CD8-positive, alpha-beta memory T cell (primary cell): ENCODE results near the gene ERICH6. TPM values are rescaled to one million over a fixed set of nuclear protein-coding genes. Genes with fewer than 3 reads are reported as not detected.
A peak's percentile ranks its signal among the peaks of the same experiment; 100 is the strongest.

Experiments used
- CTCF ChIA-PET: fragments of 350-600 bp; sonication (Branson Sonifier 250); formaldehyde crosslinking; loops from one replicate; lab custom pipeline; 2021; ENCODE audit warnings: antibody characterized with exemption; lab: Charles Lee
- POLR2A ChIA-PET: fragments of 350-600 bp; sonication (Branson Sonifier 250); formaldehyde crosslinking; loops from one replicate; lab custom pipeline; 2021; ENCODE audit warnings: antibody characterized with exemption; lab: Charles Lee
- DNase-seq, 5 donors: peaks; one replicate each; pipeline versions ENCODE4 v3.0.0 to v3.0.0-alpha.2; 2020 to 2022; ENCODE audit warnings: mixed read lengths in 1 of 5
- H3K27ac ChIP-seq: one replicate; pipeline ENCODE4 v1.7.0; 2013; ENCODE audit warnings: low read depth, mild to moderate bottlenecking, low read length, moderate library complexity
- H3K27me3 ChIP-seq: 2 replicates; pipeline ENCODE4 v1.7.0; 2013; ENCODE audit warnings: low read length, mild to moderate bottlenecking; ENCODE audit not compliant: insufficient read depth, poor library complexity, severe bottlenecking
- H3K36me3 ChIP-seq: 2 replicates; pipeline ENCODE4 v1.7.0; 2013; ENCODE audit warnings: mild to moderate bottlenecking, low read length, moderate library complexity; ENCODE audit not compliant: insufficient read depth
- H3K4me1 ChIP-seq: 2 replicates; pipeline ENCODE4 v1.7.0; 2013; ENCODE audit warnings: mild to moderate bottlenecking, low read length, moderate library complexity; ENCODE audit not compliant: insufficient read depth
- H3K4me3 ChIP-seq: 2 replicates; pipeline ENCODE4 v1.7.0; 2013; ENCODE audit warnings: mild to moderate bottlenecking, low read length
- H3K9me3 ChIP-seq: 2 replicates; pipeline ENCODE4 v1.7.0; 2013; ENCODE audit warnings: mild to moderate bottlenecking, low read length
- H3K27ac Mint-ChIP-seq, 8 donors: one replicate each; pipeline ENCODE4 v1.8.0; 2020 to 2021; ENCODE audit warnings: mixed read lengths in 8 of 8, mild to moderate bottlenecking in 6 of 8, inconsistent platforms in 3 of 8, moderate library complexity in 3 of 8
- H3K27me3 Mint-ChIP-seq, 2 donors: one replicate each; pipeline ENCODE4 v1.8.0; 2020 to 2021; ENCODE audit warnings: mixed read lengths in 2 of 2, mild to moderate bottlenecking in 1 of 2, moderate library complexity in 1 of 2
- H3K36me3 Mint-ChIP-seq, 3 donors: one replicate each; pipeline ENCODE4 v1.8.0; 2020 to 2021; ENCODE audit warnings: mixed read lengths in 3 of 3, inconsistent platforms in 1 of 3, mild to moderate bottlenecking in 1 of 3
- H3K4me1 Mint-ChIP-seq, 3 donors: one replicate each; pipeline ENCODE4 v1.8.0; 2020 to 2021; ENCODE audit warnings: mixed read lengths in 3 of 3, inconsistent platforms in 1 of 3, mild to moderate bottlenecking in 1 of 3
- H3K4me3 Mint-ChIP-seq, 7 donors: one replicate each; pipeline ENCODE4 v1.8.0; 2020 to 2021; ENCODE audit warnings: mixed read lengths in 7 of 7, mild to moderate bottlenecking in 6 of 7, moderate library complexity in 4 of 7, inconsistent platforms in 2 of 7
- H3K9me3 Mint-ChIP-seq, 5 donors: one replicate each; pipeline ENCODE4 v1.8.0; 2020 to 2022; ENCODE audit warnings: mixed read lengths in 5 of 5, mild to moderate bottlenecking in 3 of 5, moderate library complexity in 2 of 5, inconsistent platforms in 1 of 5
- polyA plus RNA-seq: library from polyadenylated mRNA; unstranded; fragments of 300-500 nt; fragmentation: Illumina TruSeq; gene quantifications from one replicate; pipeline ENCODE4 v1.2.3, GENCODE V29; 2021
- total RNA-seq, 2 experiments: library from RNA; stranded (reverse); gene quantifications; one replicate each; pipeline ENCODE4 v1.2.3, GENCODE V29; 2021

Gene ERICH6
- total and polyA plus RNA-seq, 3 experiments from 2014 or later: 0.39 TPM; not detected in 2

DNA sequence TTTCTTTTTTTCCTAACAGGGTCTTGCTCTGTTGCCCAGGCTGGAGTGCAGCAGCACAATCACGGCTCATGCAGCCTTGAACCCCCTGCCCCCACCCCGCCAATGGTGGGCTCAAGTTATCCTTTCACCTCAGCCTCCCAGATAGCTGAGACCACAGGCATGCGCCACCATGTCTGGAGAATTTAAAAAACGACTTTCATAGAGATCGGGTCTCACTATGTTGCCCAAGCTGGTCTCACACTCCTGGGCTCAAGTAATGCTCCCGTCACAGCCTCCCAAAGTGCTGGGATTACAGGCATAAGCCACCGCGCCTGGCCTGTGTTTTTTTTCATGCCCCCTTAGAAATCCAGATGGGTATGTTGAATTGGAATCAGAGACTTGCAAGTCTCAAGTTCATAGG, 40.3 kb downstream of the ERICH6 start:
- H3K36me3 ChIP-seq: no peaks in the 10 kb centered on the region
- H3K4me3 ChIP-seq: no peak overlapping the region
- H3K27ac ChIP-seq: no peak overlapping the region
- no peaks in the 10 kb centered on the region for H3K4me1 ChIP-seq
- POLR2A ChIA-PET: no interaction called here
- CTCF ChIA-PET: no interaction called here
- H3K27me3 ChIP-seq: no peaks in the 10 kb centered on the region
- Mint-ChIP-seq H3K4me1 (peaks cover 7 to 15% (median 14%) of the 10 kb centered on the region in 3 donors), H3K36me3 (no peaks in the 10 kb centered on the region), H3K27ac (peak overlapping the region in 1 of 8 donors; percentile 51), H3K4me3 (no peak overlapping the region), H3K9me3 (no peaks in the 10 kb centered on the region), H3K27me3 (peaks cover 9 to 15% of the 10 kb centered on the region in 2 donors)
- no peaks in the 10 kb centered on the region for H3K9me3 ChIP-seq
- DNase-seq: no peak

DNA sequence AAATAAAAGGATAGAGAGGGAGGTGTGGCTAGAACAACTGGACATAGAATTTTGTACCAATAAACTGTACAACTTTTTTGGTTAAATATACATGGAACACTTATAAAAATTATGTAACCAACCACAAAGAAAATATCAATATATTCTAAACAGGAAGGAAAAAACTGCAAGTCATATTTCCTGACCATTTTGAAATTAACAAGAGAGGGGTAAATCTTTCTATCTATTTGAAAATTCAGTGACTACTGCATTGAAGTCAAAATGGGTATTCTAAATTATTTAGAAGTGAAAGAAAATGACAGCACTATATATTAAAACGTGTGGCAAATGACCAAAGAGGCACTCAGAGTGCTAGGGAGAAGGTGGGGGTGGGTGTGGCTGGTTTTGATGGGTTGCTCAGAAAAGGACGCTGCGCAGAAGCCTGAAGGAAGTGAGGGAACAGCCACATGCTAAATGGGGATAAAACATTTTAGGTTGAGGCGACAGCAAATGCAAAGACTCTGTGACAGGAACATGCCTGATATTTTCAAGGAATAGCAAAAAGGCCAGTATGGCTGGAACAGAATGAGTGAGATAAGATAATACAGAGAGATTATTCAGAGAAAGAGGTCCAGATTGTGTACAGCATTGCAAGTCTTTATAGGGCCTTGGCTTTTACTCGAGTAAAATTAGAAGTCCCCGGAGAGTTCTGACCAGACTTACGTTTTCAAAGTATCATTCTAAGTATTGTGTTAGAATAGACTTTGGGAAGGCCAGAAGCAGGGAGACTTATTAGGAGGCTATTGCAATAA, 41.1 kb downstream of the ERICH6 start:
- CTCF ChIA-PET: no interaction called here
- H3K4me3 Mint-ChIP-seq: no peak overlapping the region
- no peaks in the 10 kb centered on the region for H3K9me3 ChIP-seq

DNA sequence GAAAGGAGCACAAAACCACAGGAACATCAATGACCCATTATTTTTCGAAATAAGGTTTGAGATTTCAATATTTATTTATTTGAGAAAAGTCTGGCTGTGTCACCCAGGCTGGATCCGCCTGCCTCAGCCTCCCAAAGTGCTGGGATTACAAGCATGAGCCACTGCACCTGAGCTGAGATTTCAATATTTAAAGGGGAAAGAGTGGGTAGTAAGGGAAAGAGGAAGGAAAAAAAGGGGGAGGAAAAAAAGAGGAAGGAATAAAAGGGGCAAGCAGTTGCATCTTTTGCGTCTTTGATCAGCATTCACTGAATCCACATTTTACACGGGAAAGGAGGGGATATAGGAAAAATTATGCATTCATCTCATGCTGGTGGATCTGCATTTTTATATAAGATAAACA, 47.4 kb downstream of the ERICH6 start:
- Histone ChIP-seq H3K4me1 (no peaks in the 10 kb centered on the region), H3K27ac (no peak overlapping the region)
- POLR2A ChIA-PET: no interaction called here

More for the DNA sequence above, 41.1 kb downstream of the ERICH6 start:
- Mint-ChIP-seq H3K27ac (peak overlapping the region in 2 of 8 donors; percentile 36 to 53), H3K4me1 (peaks cover 7 to 15% (median 14%) of the 10 kb centered on the region in 3 donors), H3K27me3 (peaks cover 9 to 15% of the 10 kb centered on the region in 2 donors), H3K36me3 (no peaks in the 10 kb centered on the region), H3K9me3 (no peaks in the 10 kb centered on the region)
- Histone ChIP-seq H3K4me1 (no peaks in the 10 kb centered on the region), H3K36me3 (no peaks in the 10 kb centered on the region), H3K4me3 (no peak overlapping the region), H3K27me3 (no peaks in the 10 kb centered on the region), H3K27ac (no peak overlapping the region)
- no peak for DNase-seq
- POLR2A ChIA-PET: no interaction called here

DNA sequence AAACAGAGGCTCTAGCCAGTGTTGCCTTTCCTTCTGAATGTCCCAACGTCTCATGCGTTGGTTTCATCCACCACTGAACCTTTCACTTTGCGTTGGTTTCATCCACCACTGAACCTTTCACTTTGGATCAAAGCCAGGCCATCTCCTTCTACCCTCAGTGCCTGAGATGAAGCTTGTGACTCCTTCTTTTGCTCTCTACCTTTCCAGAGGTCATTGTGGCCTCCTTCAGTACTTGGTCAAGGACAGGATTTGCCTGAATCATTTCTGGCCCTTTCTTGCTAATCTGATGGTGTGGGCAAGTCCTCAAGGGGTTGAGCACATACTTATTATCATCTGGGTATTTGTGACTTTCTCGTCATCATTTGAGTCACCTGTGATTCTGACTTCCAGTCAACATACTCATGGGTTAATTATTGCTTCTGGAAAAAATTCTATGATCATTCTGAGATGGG, 50.6 kb downstream of the ERICH6 start:
- Mint-ChIP-seq H3K36me3 (peaks cover 0 to 5% (median 4%) of the 10 kb centered on the region in 3 donors), H3K9me3 (no peaks in the 10 kb centered on the region), H3K27me3 (peaks cover 6 to 8% of the 10 kb centered on the region in 2 donors), H3K4me3 (no peak overlapping the region), H3K27ac (no peak overlapping the region), H3K4me1 (no peaks in the 10 kb centered on the region)
- Histone ChIP-seq H3K36me3 (no peaks in the 10 kb centered on the region), H3K4me3 (no peak overlapping the region), H3K27ac (no peak overlapping the region), H3K27me3 (no peaks in the 10 kb centered on the region), H3K4me1 (no peaks in the 10 kb centered on the region), H3K9me3 (no peaks in the 10 kb centered on the region)
- ChIA-PET CTCF (no interaction called here), POLR2A (no interaction called here)
- no peak for DNase-seq

More for the DNA sequence above, 47.4 kb downstream of the ERICH6 start:
- Mint-ChIP-seq H3K4me3 (no peak overlapping the region), H3K4me1 (no peaks in the 10 kb centered on the region), H3K36me3 (peaks cover 0 to 5% (median 4%) of the 10 kb centered on the region in 3 donors), H3K27ac (no peak overlapping the region), H3K9me3 (no peaks in the 10 kb centered on the region), H3K27me3 (peaks cover 7 to 12% of the 10 kb centered on the region in 2 donors)
- no peaks in the 10 kb centered on the region for H3K36me3 ChIP-seq
- no peaks in the 10 kb centered on the region for H3K9me3 ChIP-seq
- DNase-seq: no peak
- CTCF ChIA-PET: no interaction called here
- no peaks in the 10 kb centered on the region for H3K27me3 ChIP-seq
- H3K4me3 ChIP-seq: no peak overlapping the region

DNA sequence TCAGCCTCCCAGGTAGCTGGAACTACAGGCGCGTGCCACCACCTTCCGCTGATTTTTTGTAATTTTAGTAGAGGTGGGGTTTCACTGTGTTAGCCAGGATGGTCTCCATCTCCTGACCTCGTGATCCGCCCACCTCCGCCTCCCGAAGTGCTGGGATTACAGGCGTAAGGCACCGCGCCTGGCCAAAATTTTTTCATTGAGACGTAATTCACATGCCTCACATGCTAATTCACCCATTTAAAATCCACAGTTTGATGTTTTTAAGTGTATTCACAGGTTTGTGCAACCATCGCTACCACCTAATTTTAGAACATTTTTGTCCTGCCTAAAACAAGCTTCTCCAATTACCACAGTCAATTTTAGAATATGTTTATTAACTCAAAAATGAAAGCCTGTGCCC, 63.5 kb downstream of the ERICH6 start:
- no peak for DNase-seq
- Histone ChIP-seq H3K9me3 (no peaks in the 10 kb centered on the region), H3K36me3 (no peaks in the 10 kb centered on the region), H3K4me3 (no peak overlapping the region), H3K27ac (no peak overlapping the region), H3K4me1 (peaks cover 11% of the 10 kb centered on the region), H3K27me3 (peaks cover 5% of the 10 kb centered on the region)
- H3K4me1 Mint-ChIP-seq: peaks cover 16 to 20% (median 17%) of the 10 kb centered on the region in 3 donors
- peak overlapping the region in 1 of 8 donors; percentile 41 for H3K27ac Mint-ChIP-seq
- ChIA-PET POLR2A (no interaction called here), CTCF (no interaction called here)
- no peaks in the 10 kb centered on the region for H3K36me3 Mint-ChIP-seq
- H3K27me3 Mint-ChIP-seq: peaks cover 2 to 10% of the 10 kb centered on the region in 2 donors
- no peaks in the 10 kb centered on the region for H3K9me3 Mint-ChIP-seq
- H3K4me3 Mint-ChIP-seq: no peak overlapping the region

DNA sequence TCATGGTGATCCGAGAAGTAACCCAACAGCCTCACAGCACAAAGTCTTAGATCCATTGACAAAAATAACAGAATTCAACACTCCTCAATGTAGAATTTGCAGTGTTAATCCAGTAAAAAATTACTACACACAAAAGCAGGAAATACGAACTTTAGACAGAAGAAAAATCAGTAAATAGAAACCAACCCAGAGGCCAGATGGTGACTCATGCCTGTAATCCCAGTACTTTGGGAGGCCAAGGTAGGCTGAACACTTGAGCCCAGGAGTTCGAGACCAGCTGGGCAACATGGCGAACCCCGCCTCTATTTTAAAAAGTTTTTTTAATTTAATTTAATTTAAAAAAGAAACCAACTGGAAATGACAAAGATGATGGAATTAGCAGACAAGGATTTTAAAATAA, 64.5 kb downstream of the ERICH6 start:
- Mint-ChIP-seq H3K27ac (no peak overlapping the region), H3K27me3 (peaks cover 2 to 9% of the 10 kb centered on the region in 2 donors), H3K36me3 (peaks cover 0 to under 1% (median 0%) of the 10 kb centered on the region in 3 donors), H3K4me3 (no peak overlapping the region), H3K4me1 (peaks cover 24 to 29% (median 27%) of the 10 kb centered on the region in 3 donors), H3K9me3 (no peaks in the 10 kb centered on the region)
- Histone ChIP-seq H3K9me3 (no peaks in the 10 kb centered on the region), H3K36me3 (no peaks in the 10 kb centered on the region), H3K27ac (no peak overlapping the region), H3K4me1 (peaks cover 16% of the 10 kb centered on the region), H3K4me3 (no peak overlapping the region), H3K27me3 (peaks cover 5% of the 10 kb centered on the region)
- DNase-seq: no peak
- POLR2A ChIA-PET: no interaction called here
- CTCF ChIA-PET: no interaction called here

DNA sequence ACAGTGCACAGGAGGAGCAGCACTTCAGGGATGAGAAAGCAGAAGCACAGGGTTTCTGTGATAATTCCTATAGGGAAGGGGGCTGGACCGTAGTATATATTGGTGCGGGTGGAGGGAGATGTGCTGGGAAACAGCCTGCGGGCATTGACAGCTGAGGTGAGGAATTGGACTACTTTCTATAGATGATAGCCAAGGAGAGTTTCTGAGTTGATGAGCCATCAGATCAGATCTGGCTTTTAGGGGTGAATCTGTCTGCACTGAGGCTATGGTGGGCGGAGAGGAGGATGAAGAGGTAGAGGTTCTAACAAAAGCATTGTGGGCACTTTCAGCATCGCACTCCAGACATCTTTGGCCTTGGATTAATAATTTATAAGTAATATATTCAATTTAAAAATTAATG, 67.5 kb downstream of the ERICH6 start:
- no peak for DNase-seq
- no peak overlapping the region for H3K4me3 ChIP-seq
- Mint-ChIP-seq H3K27me3 (no peaks in the 10 kb centered on the region), H3K36me3 (peaks cover 0 to 13% (median 0%) of the 10 kb centered on the region in 3 donors), H3K4me3 (peak overlapping the region in 6 of 7 donors; percentile 53 to 80 (median 60)), H3K9me3 (no peaks in the 10 kb centered on the region), H3K4me1 (peaks cover 28 to 40% (median 37%) of the 10 kb centered on the region in 3 donors), H3K27ac (peak overlapping the region in 7 of 8 donors; percentile 41 to 89 (median 71))
- ChIA-PET CTCF (interaction anchor here (1.2 kb wide), 2 partner anchors 34 to 47 kb away, joined by 4 read pairs; partner anchors contain the start of gene SELENOT), POLR2A (interaction anchor here (1.1 to 1.3 kb wide), 2 partner anchors 33 to 90 kb away, joined by 3 to 5 read pairs; partner anchors contain the start of genes EIF2A, SELENOT and SERP1)
- peaks cover 16% of the 10 kb centered on the region for H3K4me1 ChIP-seq
- no peaks in the 10 kb centered on the region for H3K27me3 ChIP-seq
- no peak overlapping the region for H3K27ac ChIP-seq
- H3K9me3 ChIP-seq: no peaks in the 10 kb centered on the region
- no peaks in the 10 kb centered on the region for H3K36me3 ChIP-seq

DNA sequence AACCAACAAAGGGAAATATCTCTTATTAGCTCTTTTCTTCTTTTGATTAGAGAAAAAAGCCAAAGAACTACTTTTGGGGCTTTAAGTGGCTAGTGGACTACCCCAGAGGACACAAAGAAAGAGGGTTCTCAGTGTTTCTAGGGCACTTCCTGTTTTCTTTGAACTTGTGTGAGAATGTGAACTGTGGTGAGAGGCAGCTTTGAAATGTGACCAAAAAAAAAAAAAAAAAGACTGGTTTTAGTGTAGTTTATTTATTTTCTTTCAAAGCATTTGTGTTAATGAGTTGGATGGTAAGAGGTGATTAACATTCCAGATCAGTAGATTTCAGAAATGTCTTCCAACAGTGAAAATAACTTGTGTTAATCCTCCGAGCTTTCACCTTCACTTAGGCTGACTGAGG, 68.2 kb downstream of the ERICH6 start:
- Mint-ChIP-seq H3K36me3 (peaks cover 0 to 16% (median 0%) of the 10 kb centered on the region in 3 donors), H3K27me3 (no peaks in the 10 kb centered on the region), H3K9me3 (no peaks in the 10 kb centered on the region), H3K27ac (peak overlapping the region in 7 of 8 donors; percentile 41 to 89 (median 71)), H3K4me3 (peak overlapping the region; percentile 21 to 80 (median 56)), H3K4me1 (peaks cover 28 to 40% (median 37%) of the 10 kb centered on the region in 3 donors)
- CTCF ChIA-PET: interaction anchor here (1.2 kb wide), 3 partner anchors 33 to 68 kb away, joined by 3 to 4 read pairs (median 4); partner anchors contain the start of genes ERICH6 and SELENOT
- DNase-seq: peak in 2 of 5 donors; percentile 10 to 43
- H3K9me3 ChIP-seq: no peaks in the 10 kb centered on the region
- peaks cover 16% of the 10 kb centered on the region for H3K4me1 ChIP-seq
- POLR2A ChIA-PET: interaction anchor here (0.5 to 1.3 kb wide), 5 partner anchors 32 to 1563 kb away, joined by 3 to 5 read pairs (median 3); partner anchors contain the start of genes EIF2A, SELENOT, SERP1 and SIAH2
- H3K27ac ChIP-seq: no peak overlapping the region
- H3K4me3 ChIP-seq: no peak overlapping the region
- no peaks in the 10 kb centered on the region for H3K27me3 ChIP-seq
- H3K36me3 ChIP-seq: no peaks in the 10 kb centered on the region
